GM12878 (cell line): ENCODE measurements around the gene ASIC2. TPM values are rescaled to one million over a fixed set of nuclear protein-coding genes. Genes with fewer than 3 reads are reported as not detected.

ENCODE experiments used
- ATAC-seq: fragments of 200-7000 bp; cut with Tn5 transposase; 3 replicates; pipeline ENCODE4 v1.9.1; 2020; ENCODE audit warnings: mild to moderate bottlenecking, moderate library complexity
- BruUV-seq: library from RNA; stranded (reverse); fragments of 400-500 nt; replicated peaks from 2 replicates; lab custom pipeline; 2021; lab: Mats Ljungman, UMichigan
- CTCF ChIA-PET: fragments of 300-600 bp; sonication (Branson Sonifier 250); formaldehyde crosslinking; extraction: SDS; loops from one replicate; lab custom pipeline; 2021; ENCODE audit warnings: inconsistent platforms; lab: Yijun Ruan, JAX
- POLR2A ChIA-PET: fragments of 350-600 bp; formaldehyde crosslinking; extraction: SDS; loops from one replicate; lab custom pipeline; 2021; ENCODE audit warnings: inconsistent platforms; lab: Charles Lee
- RAD21 ChIA-PET: fragments of 300-600 bp; sonication (Branson Sonifier 250); formaldehyde crosslinking; loops from one replicate; lab custom pipeline; 2023; ENCODE audit warnings: antibody characterized with exemption; ENCODE audit not compliant: unreplicated experiment; lab: Charles Lee
- SMC1A ChIA-PET: fragments of 300-600 bp; sonication (Branson Sonifier 250); formaldehyde crosslinking; loops from one replicate; lab custom pipeline; 2023; ENCODE audit not compliant: unreplicated experiment, uncharacterized antibody; lab: Charles Lee
- DNase-seq: peaks from one replicate; pipeline ENCODE4 v3.0.0-alpha.2; 2011; ENCODE audit warnings: low read depth, low spot score
- FAIRE-seq: peaks from 3 replicates; lab custom pipeline; 2011; peaks lifted over from hg19 to GRCh38; lab: Jason Lieb, UNC
- H2AFZ ChIP-seq: 2 replicates; pipeline ENCODE4 v1.6.0; 2011; ENCODE audit warnings: low read depth, low read length, control low read depth; ENCODE audit not compliant: control insufficient read depth
- H3K27ac ChIP-seq: 2 replicates; pipeline ENCODE4 v1.5.1; 2011; ENCODE audit warnings: control low read depth; ENCODE audit not compliant: control insufficient read depth, insufficient read depth
- H3K27me3 ChIP-seq, 2 experiments: replicated peaks in 1 of 2; 2 replicates each; pipeline versions ENCODE4 v1.6.0 to v1.6.1; 2011; ENCODE audit warnings: low read length in 1 of 2; ENCODE audit not compliant: control insufficient read depth in 2 of 2, insufficient read depth in 2 of 2
- H3K36me3 ChIP-seq, 2 experiments: 2 replicates each; pipeline ENCODE4 v1.5.1; 2011; ENCODE audit warnings: low read length in 1 of 2; ENCODE audit not compliant: control insufficient read depth in 2 of 2, insufficient read depth in 2 of 2
- H3K4me1 ChIP-seq: 2 replicates; pipeline ENCODE4 v1.6.1; 2011; ENCODE audit warnings: mild to moderate bottlenecking, low read length, moderate library complexity, mixed read lengths; ENCODE audit not compliant: control insufficient read depth, insufficient read depth
- H3K4me2 ChIP-seq: 2 replicates; pipeline ENCODE4 v1.6.0; 2011; ENCODE audit warnings: control low read depth; ENCODE audit not compliant: control insufficient read depth, insufficient read depth
- H3K4me3 ChIP-seq: fragments of 200-600 bp; sonication (generic); 2 replicates; pipeline ENCODE4 v1.5.1; 2016
- H3K79me2 ChIP-seq: 2 replicates; pipeline ENCODE4 v1.6.0; 2011; ENCODE audit warnings: low read length; ENCODE audit not compliant: control insufficient read depth, insufficient read depth
- H3K9ac ChIP-seq: 2 replicates; pipeline ENCODE4 v1.8.0; 2011; ENCODE audit warnings: low read length, control low read depth, mixed read lengths; ENCODE audit not compliant: control insufficient read depth, insufficient read depth
- H3K9me3 ChIP-seq: replicated peaks from 3 replicates; pipeline ENCODE4 v1.5.1; 2011; ENCODE audit warnings: mild to moderate bottlenecking, low read length; ENCODE audit not compliant: control insufficient read depth, insufficient read depth
- H4K20me1 ChIP-seq: 2 replicates; pipeline ENCODE4 v1.6.0; 2011; ENCODE audit not compliant: control insufficient read depth, insufficient read depth
- BMI1 ChIP-seq: fragments of 450-650 bp; IDR thresholded peaks from 2 replicates; pipeline ENCODE4 v1.6.1; 2016; ENCODE audit warnings: mild to moderate bottlenecking, moderate library complexity, borderline replicate concordance
- BRCA1 ChIP-seq: IDR thresholded peaks from 2 replicates; pipeline ENCODE4 v1.6.1; 2011; ENCODE audit warnings: low read depth, low read length, improper control_type of control experiment
- E2F4 ChIP-seq: IDR thresholded peaks from 2 replicates; pipeline ENCODE4 v1.6.1; 2012; ENCODE audit warnings: low read depth, low read length, improper control_type of control experiment
- FOXK2 ChIP-seq: fragments of 450-650 bp; IDR thresholded peaks from 2 replicates; pipeline ENCODE4 v1.6.1; 2017; ENCODE audit warnings: mild to moderate bottlenecking, moderate library complexity
- FOXM1 ChIP-seq: IDR thresholded peaks from 2 replicates; pipeline ENCODE4 v1.6.1; 2012; ENCODE audit warnings: low read depth, mild to moderate bottlenecking, inconsistent platforms, low read length, moderate library complexity
- HDAC6 ChIP-seq: fragments of 200-600 bp; sonication (generic); IDR thresholded peaks from one replicate; pipeline ENCODE4 v1.8.0; 2017; ENCODE audit warnings: antibody characterized with exemption; ENCODE audit not compliant: unreplicated experiment
- JUND ChIP-seq: IDR thresholded peaks from 2 replicates; pipeline ENCODE4 v1.6.1; 2012; ENCODE audit warnings: low read depth, mild to moderate bottlenecking, low read length, improper control_type of control experiment, moderate library complexity
- MXI1 ChIP-seq: fragments of 150-350 bp; IDR thresholded peaks from 2 replicates; pipeline ENCODE4 v1.6.1; 2011; ENCODE audit warnings: low read depth, mild to moderate bottlenecking, inconsistent platforms, low read length, improper control_type of control experiment
- NR2F1 ChIP-seq: fragments of 450-650 bp; conservative IDR thresholded peaks from 2 replicates; pipeline ENCODE4 v1.6.1; 2017; ENCODE audit warnings: mild to moderate bottlenecking
- POLR2AphosphoS2 ChIP-seq: IDR thresholded peaks from 2 replicates; pipeline ENCODE4 v1.6.1; 2011; ENCODE audit warnings: low read depth, mild to moderate bottlenecking, low read length, improper control_type of control experiment, moderate library complexity
- SIN3A ChIP-seq: IDR thresholded peaks from 2 replicates; pipeline ENCODE4 v1.6.1; 2012; ENCODE audit warnings: low read depth, low read length, improper control_type of control experiment
- SREBF1 ChIP-seq: IDR thresholded peaks from 2 replicates; pipeline ENCODE4 v1.6.1; 2012; ENCODE audit warnings: mild to moderate bottlenecking, low read length
- TBL1XR1 ChIP-seq: IDR thresholded peaks from 2 replicates; pipeline ENCODE4 v1.6.1; 2012; ENCODE audit warnings: low read depth, low read length, improper control_type of control experiment
- WRNIP1 ChIP-seq: IDR thresholded peaks from 2 replicates; pipeline ENCODE4 v1.6.1; 2011; ENCODE audit warnings: low read depth, low read length, improper control_type of control experiment, borderline replicate concordance
- WGBS: methylation state at CpG from one replicate; pipeline ENCODE4 v1.1.6; 2016; ENCODE audit warnings: low lambda C conversion rate; ENCODE audit not compliant: insufficient replicate concordance, insufficient coverage; ENCODE audit errors: missing lambda C conversion rate; 5-methylcytosine and 5-hydroxymethylcytosine counted together
- in situ Hi-C: fragments of 300-500 bp; cut with MboI; formaldehyde crosslinking; loops from 9 replicates; pipeline ENCODE4 v1.14.3; 2018; ENCODE audit warnings: mixed read lengths
- intact Hi-C: fragments of 100-400 bp; cut with micrococcal nuclease; formaldehyde crosslinking; loops from one replicate; pipeline ENCODE4 v1.14.2; 2022; ENCODE audit not compliant: unreplicated experiment
- polyA plus RNA-seq, 11 experiments: library from polyadenylated mRNA; depleted of rRNA in 4 of 11; unstranded in 6 of 11; stranded (reverse) in 5 of 11; fragments of >200 nt; fragmentation: Nextera tagmentation in 4 of 11; fragmentation: Illumina TruSeq in 1 of 11; extraction: Ambion mirVana in 4 of 11; extraction: Trizol in 1 of 11; gene quantifications; 1 replicate in 1 of 11; 2 replicates in 10 of 11; pipeline versions ENCODE4 v1.2.1 to v1.2.3, GENCODE V29; 2011 to 2016; ENCODE audit warnings: inconsistent platforms in 2 of 11, missing spikeins in 2 of 11, low read depth in 1 of 11
- total RNA-seq, 4 experiments: library from RNA; depleted of rRNA in 3 of 4; stranded (reverse); fragments of >200 nt in 3 of 4; fragmentation: Illumina TruSeq in 1 of 4; extraction: Trizol in 1 of 4; gene quantifications; 2 replicates each; pipeline versions ENCODE4 v1.2.1 to v1.2.3, GENCODE V29; 2013 to 2021
- TF ChIP-seq, protein P1 (sequence below): fragments of 450-650 bp; IDR thresholded peaks from 2 replicates; pipeline ENCODE4 v1.6.1; 2017; ENCODE audit warnings: borderline replicate concordance
- TF ChIP-seq, protein P2 (sequence below): fragments of 150-350 bp; IDR thresholded peaks from 2 replicates; pipeline ENCODE4 v1.6.1; 2016; ENCODE audit warnings: low read depth, low read length

ASIC2 gene
- total and polyA plus RNA-seq, 10 of the 15 experiments (the other 5 are each of a cell fraction or from before 2014, with no cell fraction given): not detected

GRCh38 chr17:33120103-33120502 lies 173.0 kb downstream of the ASIC2 start (continued):
- TF ChIP-seq, protein P1, sequence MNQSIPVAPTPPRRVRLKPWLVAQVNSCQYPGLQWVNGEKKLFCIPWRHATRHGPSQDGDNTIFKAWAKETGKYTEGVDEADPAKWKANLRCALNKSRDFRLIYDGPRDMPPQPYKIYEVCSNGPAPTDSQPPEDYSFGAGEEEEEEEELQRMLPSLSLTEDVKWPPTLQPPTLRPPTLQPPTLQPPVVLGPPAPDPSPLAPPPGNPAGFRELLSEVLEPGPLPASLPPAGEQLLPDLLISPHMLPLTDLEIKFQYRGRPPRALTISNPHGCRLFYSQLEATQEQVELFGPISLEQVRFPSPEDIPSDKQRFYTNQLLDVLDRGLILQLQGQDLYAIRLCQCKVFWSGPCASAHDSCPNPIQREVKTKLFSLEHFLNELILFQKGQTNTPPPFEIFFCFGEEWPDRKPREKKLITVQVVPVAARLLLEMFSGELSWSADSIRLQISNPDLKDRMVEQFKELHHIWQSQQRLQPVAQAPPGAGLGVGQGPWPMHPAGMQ: no peak
- TF ChIP-seq WRNIP1 (no peak), POLR2AphosphoS2 (no peak), E2F4 (no peak)

DNA sequence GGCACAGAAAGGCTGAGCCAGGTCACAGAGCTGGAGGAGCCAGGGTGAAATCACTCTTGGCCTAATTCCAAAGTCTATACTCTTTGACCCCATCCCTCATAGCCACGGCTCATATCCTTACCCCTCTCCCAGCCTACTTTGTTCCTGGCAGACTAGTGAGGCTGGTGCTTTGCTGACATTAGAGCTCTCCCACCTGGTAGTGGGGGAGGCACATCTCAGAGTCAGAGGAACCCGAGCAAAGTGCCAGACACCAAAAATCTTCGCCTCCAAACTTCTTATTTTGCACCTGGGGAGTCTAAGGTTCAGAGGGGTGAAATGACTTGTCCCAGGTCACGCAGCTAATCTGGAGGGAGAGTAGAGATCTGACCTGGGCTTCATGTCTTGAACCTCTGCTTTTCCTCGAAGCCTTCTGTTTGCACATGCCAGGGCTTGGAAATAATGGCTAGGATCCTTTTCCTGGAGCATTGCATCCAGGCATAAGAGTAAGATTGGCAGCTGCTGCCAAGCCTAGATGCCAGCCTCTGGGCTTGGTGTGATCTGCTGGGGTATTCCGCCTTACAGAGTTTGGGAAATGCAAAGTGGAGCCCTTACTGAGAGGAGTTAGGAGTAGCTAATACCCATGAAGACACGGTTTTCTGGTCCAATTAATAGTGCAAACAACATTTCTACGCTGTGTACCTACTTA lies 174.6 kb downstream of the ASIC2 start:
- no peak for FAIRE-seq
- SMC1A ChIA-PET: no interaction called here
- in situ Hi-C loops: no loop called here
- no peak for TF ChIP-seq BMI1
- TF ChIP-seq JUND: no peak
- no peak for TF ChIP-seq NR2F1
- TF ChIP-seq BRCA1: no peak
- no peak for TF ChIP-seq HDAC6
- TF ChIP-seq MXI1: no peak
- TF ChIP-seq TBL1XR1: no peak
- no peak for TF ChIP-seq FOXK2
- TF ChIP-seq SIN3A: no peak
- TF ChIP-seq FOXM1: no peak
- TF ChIP-seq, protein P2, sequence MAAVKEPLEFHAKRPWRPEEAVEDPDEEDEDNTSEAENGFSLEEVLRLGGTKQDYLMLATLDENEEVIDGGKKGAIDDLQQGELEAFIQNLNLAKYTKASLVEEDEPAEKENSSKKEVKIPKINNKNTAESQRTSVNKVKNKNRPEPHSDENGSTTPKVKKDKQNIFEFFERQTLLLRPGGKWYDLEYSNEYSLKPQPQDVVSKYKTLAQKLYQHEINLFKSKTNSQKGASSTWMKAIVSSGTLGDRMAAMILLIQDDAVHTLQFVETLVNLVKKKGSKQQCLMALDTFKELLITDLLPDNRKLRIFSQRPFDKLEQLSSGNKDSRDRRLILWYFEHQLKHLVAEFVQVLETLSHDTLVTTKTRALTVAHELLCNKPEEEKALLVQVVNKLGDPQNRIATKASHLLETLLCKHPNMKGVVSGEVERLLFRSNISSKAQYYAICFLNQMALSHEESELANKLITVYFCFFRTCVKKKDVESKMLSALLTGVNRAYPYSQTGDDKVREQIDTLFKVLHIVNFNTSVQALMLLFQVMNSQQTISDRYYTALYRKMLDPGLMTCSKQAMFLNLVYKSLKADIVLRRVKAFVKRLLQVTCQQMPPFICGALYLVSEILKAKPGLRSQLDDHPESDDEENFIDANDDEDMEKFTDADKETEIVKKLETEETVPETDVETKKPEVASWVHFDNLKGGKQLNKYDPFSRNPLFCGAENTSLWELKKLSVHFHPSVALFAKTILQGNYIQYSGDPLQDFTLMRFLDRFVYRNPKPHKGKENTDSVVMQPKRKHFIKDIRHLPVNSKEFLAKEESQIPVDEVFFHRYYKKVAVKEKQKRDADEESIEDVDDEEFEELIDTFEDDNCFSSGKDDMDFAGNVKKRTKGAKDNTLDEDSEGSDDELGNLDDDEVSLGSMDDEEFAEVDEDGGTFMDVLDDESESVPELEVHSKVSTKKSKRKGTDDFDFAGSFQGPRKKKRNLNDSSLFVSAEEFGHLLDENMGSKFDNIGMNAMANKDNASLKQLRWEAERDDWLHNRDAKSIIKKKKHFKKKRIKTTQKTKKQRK: no peak
- TF ChIP-seq SREBF1: no peak

More for the DNA sequence above, 174.6 kb downstream of the ASIC2 start:
- Histone ChIP-seq H4K20me1 (no peaks in the 10 kb centered on the region), H3K79me2 (no peaks in the 10 kb centered on the region), H3K4me2 (no peak overlapping the region), H3K9me3 (no peaks in the 10 kb centered on the region), H2AFZ (no peak overlapping the region), H3K27me3 (peaks cover 0 to 2% of the 10 kb centered on the region in 2 experiments; a peak in 3 of 4 replicates), H3K4me1 (no peaks in the 10 kb centered on the region), H3K4me3 (no peak overlapping the region), H3K9ac (no peak overlapping the region), H3K27ac (no peak overlapping the region), H3K36me3 (no peaks in the 10 kb centered on the region)
- ChIA-PET POLR2A (no interaction called here), RAD21 (no interaction called here), CTCF (interaction anchor here (0.7 to 1.0 kb wide), 2 partner anchors 80 to 101 kb away, joined by 3 to 4 read pairs; no protein-coding TSS in a partner anchor)
- no peak for ATAC-seq
- WGBS: 3% methylated on average over 8 of the region's 8 CpGs
- intact Hi-C loops: no loop called here
- DNase-seq: no peak
- BruUV-seq: no TSS peak
